Measurements from ENCODE around the gene PDE5A.

DNA sequence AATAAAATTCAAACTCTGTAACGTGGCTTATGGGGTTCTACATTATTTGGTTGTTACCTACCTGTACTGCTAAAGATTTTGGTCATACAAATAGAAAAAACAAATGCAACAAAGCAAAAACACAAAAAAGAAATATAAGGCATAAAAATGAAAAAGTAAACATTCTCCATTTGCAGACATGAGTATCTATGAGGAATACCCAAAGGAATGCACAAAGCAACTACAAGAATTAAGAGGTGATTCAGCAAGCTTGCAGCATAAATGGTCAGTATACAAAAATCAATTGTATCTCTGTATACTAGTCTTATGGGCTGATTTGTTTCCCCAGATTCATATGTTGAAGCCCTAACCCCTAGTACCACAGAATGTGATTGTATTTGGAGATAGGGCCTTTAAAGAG lies 3.6 kb upstream of the PDE5A start:
- TF ChIP-seq CTCF (IDR thresholded peaks at IDR 0.05) (no peak), TEAD4 (IDR thresholded peaks at IDR 0.05; ENCODE audit: borderline replicate concordance, insufficient read depth) (no peak), NFIC (IDR thresholded peaks at IDR 0.05; ENCODE audit: borderline replicate concordance) (no peak), SMC3 (IDR thresholded peaks at IDR 0.05; ENCODE audit: low read depth, low read length) (no peak), TAF1 (IDR thresholded peaks at IDR 0.05; ENCODE audit: borderline replicate concordance, low read depth, low read length) (no peak), GABPA (IDR thresholded peaks at IDR 0.05; ENCODE audit: low read depth) (no peak), POLR2AphosphoS5 (IDR thresholded peaks at IDR 0.05; ENCODE audit: low read depth, low read length) (no peak), ZBTB33 (IDR thresholded peaks at IDR 0.05; ENCODE audit: borderline replicate concordance, low read depth) (no peak), SIN3A (IDR thresholded peaks at IDR 0.05; ENCODE audit: borderline replicate concordance, low read depth, low read length) (no peak)
- TF ChIP-seq, protein P1, sequence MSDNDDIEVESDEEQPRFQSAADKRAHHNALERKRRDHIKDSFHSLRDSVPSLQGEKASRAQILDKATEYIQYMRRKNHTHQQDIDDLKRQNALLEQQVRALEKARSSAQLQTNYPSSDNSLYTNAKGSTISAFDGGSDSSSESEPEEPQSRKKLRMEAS (IDR thresholded peaks at IDR 0.05; ENCODE audit: low read depth): no peak

Measured in SK-N-SH (cell line).